ENCODE results near the gene ACSL6.

The ACSL6 gene, protein sequence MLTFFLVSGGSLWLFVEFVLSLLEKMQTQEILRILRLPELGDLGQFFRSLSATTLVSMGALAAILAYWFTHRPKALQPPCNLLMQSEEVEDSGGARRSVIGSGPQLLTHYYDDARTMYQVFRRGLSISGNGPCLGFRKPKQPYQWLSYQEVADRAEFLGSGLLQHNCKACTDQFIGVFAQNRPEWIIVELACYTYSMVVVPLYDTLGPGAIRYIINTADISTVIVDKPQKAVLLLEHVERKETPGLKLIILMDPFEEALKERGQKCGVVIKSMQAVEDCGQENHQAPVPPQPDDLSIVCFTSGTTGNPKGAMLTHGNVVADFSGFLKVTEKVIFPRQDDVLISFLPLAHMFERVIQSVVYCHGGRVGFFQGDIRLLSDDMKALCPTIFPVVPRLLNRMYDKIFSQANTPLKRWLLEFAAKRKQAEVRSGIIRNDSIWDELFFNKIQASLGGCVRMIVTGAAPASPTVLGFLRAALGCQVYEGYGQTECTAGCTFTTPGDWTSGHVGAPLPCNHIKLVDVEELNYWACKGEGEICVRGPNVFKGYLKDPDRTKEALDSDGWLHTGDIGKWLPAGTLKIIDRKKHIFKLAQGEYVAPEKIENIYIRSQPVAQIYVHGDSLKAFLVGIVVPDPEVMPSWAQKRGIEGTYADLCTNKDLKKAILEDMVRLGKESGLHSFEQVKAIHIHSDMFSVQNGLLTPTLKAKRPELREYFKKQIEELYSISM

DNA sequence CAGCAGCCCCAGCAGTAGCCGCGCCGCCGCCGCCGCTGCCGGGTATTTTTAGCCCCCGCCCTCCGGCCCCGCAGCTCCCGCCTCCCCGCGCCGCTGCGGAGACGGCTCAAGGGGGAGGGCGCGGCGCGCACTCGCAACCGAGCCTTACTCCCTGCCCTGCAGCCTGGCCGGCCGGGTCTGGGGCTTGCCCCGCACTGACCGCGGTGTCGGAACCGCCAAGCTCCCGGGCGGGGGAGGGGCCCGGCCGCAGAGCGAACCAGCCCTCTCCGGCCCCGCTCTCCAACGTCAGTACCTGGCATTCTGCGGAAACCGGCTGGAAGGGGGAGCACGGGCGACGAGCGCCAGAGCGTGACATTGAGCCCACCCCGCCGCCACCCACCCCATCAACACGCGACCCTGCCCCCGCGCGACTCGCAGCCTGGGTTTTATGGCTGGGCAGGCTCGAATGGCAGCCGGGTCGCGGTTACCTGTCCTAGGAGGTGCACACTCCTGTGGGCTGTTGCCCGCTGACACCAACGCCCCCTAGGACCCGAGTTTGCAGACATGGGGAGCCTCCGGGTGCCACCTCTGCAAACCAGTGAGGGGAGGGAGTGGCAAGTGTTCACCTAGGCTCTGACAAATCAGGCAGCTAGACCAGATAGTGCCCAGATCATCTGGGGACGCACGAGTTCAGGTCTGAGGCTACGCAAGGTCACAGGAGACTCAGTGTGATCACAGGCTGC is at the start of gene ACSL6:
ACSL6 (minus strand) TSS at position 37 of the 722 bp plus-strand sequence. CDS start 105 bp downstream, outside the sequence.
- no peak for DNase-seq

DNA sequence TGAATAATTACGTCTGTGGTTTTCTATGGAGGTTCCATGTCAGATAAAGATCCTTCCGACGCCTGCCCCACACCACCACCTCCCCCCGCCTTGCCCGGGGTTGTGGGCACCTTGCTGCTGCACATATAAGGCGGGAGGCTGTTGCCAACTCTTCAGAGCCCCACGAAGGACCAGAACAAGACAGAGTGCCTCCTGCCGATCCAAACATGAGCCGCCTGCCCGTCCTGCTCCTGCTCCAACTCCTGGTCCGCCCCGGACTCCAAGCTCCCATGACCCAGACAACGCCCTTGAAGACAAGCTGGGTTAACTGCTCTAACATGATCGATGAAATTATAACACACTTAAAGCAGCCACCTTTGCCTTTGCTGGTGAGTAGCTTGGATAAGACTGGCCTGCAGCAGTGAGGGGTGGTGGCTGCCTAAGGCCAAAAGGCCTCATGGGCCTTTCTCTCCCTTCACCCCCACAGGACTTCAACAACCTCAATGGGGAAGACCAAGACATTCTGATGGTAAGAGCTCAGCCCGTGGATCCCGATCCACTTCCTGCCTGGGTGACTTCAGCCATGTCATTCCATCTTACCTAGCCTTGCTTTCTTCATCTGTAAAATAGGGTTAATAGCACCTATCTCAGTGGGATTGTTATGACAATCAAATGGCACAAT is 49.2 kb upstream of the ACSL6 start, which contains the start of gene IL3:
IL3 (plus strand) TSS at position 155 of the 661 bp plus-strand sequence; CDS start at position 207, 52 bp downstream.
- no peak for DNase-seq

DNA sequence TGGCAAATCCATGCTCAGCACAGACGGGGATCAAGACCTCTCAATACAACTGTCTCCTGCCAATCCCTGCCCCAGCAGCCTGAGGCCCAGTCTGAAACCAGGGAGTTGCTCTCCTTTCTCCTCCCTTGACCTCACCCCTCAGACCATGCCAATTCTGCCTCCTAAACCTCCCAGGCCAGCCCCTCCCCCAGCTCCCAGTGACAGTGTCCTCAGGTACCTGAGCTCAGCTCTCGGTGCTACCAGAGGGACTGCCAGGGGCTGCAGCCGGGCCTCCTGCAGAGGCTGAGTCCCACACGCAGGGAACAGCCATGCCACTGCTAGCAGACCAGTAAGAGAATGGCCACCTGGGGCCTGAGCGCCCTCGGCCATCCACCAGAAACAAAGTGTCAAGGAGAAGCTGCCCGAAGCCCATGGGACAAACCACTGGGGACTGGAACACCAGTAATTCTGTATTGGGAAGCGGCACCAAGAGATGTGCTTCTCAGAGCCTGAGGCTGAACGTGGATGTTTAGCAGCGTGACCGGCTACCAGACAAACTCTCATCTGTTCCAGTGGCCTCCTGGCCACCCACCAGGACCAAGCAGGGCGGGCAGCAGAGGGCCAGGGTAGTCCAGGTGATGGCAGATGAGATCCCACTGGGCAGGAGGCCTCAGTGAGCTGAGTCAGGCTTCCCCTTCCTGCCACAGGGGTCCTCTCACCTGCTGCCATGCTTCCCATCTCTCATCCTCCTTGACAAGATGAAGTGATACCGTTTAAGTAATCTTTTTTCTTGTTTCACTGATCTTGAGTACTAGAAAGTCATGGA is 48.4 kb upstream of the ACSL6 start:
- DNase-seq, result no peak

DNA sequence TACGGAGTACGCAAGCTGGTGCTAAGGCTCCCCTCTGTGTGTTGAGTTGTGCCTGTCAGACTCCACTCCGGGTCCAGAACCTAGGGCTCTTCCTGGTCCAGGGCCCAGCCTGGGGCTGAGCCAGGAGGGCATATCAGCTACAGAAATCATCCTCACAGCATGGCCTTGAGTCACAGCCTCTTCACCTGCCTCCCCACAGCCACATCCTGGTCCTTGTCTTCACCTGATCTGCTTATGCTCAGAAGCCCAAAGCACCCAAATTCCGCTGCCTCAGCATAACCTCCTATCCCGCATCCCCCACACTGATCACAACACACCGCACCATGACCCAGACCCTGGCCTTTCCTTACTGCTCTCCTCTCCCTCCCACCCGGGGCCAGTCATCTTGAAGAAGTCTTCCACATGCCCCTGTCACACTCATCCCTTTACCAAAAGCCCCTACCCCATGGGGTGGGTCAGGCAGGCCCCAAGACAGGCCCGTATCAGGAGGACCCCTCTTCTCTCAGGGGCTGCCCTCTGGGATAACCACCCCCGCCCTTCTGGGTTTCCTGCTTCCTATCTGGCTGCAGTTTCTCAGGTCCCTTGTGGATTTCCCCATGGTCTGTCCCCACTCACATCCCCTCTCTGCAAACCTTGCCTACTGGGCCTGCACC is 47.7 kb upstream of the ACSL6 start:
- DNase-seq, result no peak

DNA sequence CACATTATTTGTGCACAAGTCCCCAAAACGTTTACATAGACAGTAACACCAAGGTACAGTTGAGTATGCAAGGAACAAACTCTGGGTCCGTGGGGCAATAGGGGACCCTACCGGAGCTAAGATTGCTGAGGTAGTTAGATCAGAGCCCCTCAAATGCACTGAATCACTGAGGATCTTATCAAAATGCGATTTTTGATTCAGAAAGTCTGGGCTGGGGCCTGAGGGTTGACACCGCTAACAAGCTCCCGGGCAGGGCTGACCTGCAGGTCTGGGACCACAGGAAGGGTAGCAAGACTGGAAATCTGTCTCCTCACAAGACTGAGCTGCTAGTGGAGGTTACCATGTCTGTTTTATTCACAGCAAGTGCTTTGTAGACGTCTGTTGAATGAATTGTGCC is 47.2 kb upstream of the ACSL6 start:
- no peak for DNase-seq

DNA sequence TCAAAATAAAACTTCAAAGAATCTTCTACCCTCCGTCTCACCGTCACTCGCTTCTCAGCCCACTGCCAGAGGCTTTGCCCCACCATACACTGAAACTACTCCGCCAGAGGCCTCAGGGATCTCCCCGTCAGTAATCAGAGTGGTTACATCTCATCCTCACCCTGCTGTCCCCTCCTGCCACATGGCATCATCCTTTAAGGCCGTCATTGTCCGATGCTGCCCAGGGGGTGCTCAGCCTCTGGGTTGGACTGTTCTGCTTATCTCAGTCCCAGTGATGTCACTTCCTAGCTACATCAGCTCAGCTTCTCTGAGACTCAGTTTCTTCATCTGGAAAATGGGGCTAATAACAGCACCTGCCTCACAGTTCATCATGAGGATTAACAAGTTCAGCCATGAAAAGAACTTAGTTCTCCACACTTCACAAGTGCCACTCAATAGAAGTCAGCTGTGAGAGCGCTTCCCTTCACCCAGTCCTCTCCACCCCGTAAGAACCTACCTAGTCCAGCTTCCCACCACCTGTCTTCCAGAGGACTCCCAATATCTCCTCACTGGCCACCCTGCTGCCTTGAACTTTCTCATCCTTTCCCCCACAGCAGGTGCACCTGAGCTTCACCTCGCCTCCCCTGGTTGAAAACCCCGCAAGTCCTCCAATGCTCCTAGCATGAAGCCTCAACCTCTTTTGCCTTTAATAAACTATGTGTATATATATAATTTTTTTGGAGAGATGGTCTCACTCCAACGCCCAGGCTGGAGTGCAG is 46.2 kb upstream of the ACSL6 start:
- no peak for DNase-seq

DNA sequence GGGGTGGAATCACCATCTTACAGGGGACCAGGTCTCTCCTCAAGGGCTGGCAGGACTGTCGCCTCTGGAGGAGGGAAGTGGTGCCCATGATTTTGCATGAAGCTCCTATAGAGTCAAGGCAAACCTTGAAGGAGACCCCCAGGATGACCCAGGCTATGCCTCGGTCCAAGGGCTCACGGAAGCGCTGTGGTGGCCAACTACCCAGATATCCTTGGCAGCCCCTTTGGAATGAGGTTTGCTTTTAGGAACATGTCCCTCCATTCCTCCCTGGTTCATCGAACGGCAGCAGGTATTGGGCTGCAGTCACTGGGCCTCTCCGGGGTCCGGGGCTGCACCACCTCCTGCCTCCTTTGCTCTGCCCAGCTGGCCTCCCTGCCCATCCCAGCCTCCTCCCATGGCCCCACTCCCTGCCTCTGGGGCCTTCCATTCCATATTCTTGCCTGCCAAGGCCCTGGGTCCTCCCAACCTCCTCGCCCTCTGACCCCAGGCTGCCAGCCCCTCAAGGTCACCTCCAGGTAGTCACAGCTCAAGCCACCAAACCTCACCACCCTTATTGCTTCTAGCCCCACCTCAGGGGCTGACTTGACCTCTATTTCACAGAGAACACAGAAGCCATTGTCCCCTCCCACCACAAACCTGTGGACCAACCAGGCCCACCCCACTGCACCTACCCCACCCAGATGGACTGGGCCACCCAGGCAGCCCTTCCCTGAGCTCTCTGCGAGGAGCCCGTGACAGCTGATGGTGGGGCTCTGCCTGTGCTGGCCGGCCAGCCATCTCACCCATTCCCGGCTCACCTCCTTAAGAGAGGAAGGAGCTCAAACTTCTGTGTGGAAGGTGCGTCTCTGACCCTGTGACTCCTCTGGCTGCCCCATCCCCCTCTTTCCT is 45.4 kb upstream of the ACSL6 start:
- no peak for DNase-seq

DNA sequence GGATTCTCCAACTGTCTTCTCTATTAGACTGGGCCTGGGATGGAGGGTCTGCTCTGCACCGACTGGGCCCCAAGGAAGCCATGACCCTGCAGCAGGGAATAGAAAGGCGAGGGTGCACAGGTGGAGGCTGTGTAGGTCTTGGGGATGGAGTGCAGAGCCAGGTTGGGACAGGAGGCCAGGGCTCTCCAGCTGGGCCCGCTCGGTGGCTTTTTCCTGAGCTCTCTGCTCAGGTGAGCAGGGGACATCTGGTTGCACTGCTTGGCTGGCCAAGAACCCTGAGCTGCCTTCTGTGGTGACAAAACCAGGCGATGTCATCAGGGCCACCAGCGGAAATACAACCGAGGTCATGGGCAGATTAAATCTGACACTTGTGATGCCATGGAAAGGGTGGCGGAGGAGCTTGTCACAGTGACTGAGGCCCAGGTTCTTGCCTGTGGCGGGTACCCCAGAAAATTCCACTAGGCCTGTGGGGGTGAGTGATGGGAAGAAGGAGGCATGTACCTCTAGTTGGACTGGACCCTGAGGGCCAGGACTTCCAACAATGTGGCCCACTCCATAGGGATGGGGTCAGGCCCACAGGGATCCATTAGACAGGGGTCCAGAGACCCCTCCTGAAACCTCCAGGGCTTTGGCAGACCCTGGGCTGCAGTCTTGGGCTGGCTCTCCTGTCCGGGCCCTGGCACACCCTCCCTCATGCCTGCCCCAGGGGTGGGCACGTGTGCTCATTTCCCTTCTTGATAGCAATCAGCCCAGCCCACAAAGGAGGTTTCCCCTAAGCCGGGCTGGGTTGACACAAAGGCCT is 44.6 kb upstream of the ACSL6 start:
- DNase-seq, result no peak

DNA sequence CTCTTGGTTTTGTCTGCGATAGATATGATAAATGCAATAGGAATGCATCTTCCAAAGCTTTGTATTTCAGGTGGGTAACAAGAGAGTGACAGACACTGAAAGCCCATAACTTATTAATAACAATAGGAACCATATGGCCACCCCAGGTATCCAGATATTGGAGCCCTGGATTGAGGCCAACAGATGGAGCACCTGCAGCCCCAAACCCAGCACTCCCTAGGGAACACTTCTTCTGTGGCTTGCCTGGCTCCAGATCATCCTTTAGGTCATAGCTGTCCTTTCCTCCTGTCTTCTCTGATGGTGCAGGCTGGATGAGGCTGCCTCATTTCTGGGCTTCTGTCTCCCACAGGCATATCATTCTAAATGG is 44.0 kb upstream of the ACSL6 start:
- DNase-seq, result no peak

DNA sequence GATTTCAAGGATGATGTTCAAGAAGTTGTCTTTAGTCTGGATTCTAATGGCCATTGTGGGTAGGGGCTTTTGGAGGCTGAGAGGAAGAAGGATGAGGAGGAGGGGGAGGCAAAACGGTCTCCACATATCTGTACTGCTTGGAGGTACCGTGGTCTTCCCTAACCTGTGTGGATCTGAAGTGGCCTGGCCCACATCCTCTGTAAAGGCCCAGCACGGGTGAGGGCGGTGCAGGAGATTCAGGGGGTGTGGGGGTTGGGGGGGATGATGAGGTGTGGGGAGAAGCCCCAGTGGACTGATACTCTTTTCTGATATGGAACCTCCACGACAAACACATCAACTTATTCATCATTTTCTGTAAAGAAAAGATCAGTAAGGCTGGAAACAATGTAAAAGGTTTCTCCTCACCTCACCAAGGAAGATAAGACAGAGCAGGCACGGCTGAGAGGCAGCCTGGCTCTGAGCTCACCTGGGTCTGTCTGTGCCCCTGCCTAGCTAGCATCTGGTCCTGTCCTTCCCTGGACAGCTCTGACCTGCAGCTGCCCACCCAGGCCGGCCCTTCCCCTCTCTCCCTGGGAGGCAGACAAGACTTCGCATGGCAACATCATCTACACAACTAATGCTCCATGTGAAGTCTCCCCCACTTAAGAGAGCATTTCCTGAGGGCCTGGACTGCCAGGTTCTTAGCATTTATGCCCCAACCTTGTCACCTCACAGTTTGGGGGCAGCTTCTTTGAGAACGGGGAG is 43.4 kb upstream of the ACSL6 start:
- DNase-seq, result no peak

DNA sequence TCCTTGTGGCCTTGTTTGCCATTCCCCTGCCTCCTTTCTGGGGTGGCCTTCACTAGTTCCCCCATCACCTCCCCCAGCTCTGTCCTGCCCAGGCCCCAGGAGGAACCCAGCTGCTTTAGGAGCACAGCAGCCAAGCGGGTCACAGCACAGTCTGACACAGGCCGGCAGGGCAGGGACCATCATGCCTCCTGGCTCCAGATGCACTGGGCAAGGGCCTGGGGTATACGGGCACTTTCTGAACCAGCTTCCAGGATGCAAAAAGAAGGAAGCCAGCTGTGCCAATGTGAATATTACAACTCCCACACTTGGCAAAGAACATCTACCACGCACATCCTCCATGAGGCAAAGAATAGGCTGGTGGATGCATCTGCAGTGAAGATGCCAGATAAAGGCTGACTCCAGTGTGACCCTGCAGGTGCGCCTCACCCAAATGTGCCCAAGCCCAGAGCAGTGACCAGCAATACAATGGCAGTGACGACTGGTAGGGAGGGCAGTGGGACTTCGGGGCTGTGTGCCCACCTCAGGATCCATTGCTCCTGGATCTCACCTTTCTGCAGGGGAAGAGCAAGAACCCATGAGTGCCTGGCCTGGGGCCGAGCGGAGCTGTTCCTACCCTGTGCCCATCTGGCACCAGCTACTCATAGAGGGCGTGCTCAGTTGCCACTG is 42.7 kb upstream of the ACSL6 start:
- DNase-seq, result no peak

DNA sequence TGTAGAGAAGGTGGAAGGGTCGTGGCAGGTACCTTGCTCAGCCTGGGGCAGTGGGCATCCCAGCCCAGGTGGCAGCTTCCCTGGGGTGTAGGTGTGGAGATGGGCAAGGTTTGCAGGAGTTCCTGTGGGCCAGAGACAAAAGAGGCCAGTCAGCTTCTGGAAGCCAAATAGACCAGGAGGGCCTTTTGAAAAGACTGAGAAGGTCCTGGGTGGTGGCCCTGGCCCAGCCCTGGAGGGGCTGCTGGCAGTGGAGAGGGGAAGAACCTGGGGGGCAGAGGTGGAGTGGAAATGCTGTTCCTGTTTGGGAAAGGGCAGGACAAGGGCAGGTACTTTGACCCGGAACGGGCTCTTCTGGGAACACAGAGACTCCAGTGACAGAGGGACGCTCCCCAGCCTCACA is 42.0 kb upstream of the ACSL6 start:
- DNase-seq, result no peak

DNA sequence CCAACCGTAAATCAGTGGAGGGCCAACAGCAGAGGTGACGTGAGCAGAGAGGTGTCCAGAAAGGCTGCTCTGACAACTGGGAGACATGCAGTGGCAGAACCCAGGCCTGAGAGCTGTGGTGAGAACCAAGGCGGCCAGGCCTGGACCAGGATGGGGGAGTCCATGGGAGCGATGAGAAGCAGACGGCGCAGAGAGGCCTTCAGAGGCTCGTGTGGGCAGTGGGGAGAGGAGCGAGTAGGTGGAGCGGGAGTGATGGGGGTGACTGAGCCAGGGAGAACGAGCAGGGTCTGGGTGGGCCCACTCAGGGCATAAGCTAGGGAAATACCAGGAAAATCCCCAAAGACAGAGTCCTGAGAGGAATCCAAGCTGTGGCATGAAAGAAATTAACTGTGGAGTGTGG is 41.1 kb upstream of the ACSL6 start:
- no peak for DNase-seq

DNA sequence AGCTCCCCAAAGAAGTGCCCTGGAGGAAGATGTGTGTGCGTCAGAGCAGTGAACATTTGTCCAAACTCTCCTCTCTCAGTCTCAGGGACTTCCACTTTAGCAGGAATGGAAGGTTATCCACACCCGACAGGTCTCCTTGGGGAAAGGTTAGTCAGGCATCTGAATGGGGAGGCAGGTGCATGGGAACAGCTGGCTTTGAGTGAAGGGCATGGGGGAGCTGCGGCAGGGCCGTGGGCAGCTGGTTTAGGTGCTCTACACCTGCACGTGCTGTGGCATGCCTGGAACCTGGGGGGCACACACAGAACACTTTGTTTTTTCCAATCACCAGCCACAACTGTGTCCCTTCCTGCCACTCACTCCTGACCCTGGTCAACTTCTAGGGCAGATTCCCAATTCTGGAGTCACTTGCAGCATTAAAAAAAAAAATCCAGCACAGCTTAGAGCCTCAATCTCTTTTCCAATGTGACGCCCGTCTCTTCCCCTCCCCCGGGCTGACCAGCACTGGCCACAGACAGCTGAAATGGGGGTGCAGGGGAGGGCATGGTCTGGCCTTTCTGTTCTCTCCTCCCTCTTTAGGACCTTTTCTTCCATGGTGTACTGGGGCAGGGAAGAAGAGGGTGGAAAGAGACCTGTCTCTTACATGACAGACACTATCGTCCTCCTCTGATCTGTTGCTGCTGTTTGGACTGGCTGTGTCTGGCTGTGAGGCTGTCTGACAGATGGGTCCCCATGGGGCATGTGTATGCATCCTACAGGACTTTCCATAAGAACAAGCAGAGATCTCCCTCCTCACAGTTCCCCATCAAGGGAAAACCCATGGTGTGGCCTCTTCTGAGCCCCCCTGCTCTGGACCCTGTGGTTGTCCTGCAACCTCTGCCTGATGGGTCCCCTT is 39.4 kb upstream of the ACSL6 start:
- DNase-seq, result no peak

DNA sequence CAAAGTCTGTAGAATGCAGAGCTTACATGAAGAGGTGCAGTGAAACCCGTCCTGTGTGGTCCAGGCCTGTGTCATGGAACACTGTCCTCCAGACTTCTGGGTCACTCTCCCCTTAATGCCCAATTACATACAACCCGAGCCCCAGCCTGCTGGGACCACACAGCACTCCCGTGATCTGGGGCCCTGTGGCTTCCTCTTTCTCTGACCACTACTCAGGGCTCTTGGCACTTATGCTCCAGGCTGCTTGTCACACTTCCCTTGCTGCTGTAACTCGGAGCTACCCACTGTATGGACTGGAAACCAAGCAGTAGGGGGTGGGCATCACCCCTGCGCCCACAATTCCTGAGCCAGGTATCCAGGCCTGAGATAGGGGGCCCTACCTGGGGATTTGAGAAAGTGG is 38.7 kb upstream of the ACSL6 start:
- no peak for DNase-seq

DNA sequence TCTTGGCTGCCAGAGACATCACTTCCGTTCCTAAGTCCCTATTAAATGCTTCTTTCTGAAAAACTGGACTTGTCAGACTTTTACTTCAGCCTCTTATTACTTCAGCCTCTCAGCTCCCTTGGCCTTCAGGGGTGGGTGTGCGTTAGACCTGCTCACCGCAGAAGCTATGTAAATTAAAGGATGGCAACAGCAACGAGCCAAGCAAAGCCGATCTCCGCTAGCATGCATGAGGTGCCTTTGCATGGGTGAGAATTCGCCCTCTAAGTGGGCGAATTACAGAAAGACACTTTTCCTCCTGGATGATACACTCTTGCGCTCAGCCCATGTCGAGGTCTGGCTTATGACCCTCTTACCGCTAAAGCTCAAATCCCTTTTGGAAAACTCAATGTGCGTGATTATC is 38.1 kb upstream of the ACSL6 start:
- no peak for DNase-seq

DNA sequence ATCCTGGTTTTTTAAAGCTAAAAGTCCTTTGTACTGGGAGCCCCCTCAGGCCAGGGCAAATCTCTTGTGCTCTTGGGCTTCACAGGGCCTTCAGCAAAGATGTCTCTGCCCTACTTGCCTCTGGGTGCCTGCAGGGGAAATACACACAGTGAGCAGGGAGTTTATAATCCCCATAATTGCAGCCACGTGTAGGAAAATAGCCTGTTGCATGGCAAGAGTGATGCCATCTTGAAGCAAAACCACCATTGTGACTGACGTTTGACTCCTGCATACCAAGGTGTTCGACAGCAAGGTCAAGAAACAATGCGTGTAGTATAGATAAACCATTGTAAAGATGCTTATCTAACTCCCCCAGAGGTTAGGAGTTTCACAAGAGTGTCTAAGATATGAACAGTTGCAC is 37.6 kb upstream of the ACSL6 start:
- no peak for DNase-seq
